ENCODE data around the gene ERBB4. TPM values are rescaled to one million over a fixed set of nuclear protein-coding genes. Genes with fewer than 3 reads are reported as not detected.

ERBB4 gene
- total and polyA plus RNA-seq, 2 of the 8 experiments (the other 6 are each of a cell fraction or from before 2014, with no cell fraction given) = 0.34 to 1.3 TPM

DNA sequence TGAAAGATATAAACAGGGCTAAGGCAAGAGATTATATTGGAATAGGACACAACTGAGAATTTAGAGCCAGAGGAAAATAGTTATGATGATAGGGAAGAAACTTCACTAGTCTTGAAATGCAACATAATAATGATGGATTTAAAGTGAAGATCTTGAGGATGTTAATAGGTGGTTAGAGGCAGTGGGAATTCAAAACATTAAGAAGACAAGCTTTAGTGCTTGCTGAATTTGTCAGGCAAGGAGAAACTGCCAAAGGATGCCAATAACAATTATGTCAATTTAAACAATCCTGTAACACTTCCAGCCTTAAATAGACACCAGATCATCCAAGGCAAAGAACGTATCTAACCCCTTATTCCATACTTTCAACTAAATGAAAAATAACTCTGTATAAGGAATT lies 330.1 kb downstream of the ERBB4 start (continued):
- no peak for TF ChIP-seq CHD7 (IDR thresholded peaks at IDR 0.05; ENCODE audit: insufficient replicate concordance, low read length)
- TF ChIP-seq MAX (IDR thresholded peaks at IDR 0.05) = no peak
- TF ChIP-seq RFX5 (IDR thresholded peaks at IDR 0.05; ENCODE audit: borderline replicate concordance, low read depth, low read length) = no peak
- TF ChIP-seq BRCA1 (IDR thresholded peaks at IDR 0.05; ENCODE audit: low read depth, low read length) = no peak
- TF ChIP-seq ATF3 (IDR thresholded peaks at IDR 0.05; ENCODE audit: insufficient read depth, low read depth, low read length) = no peak
- no peak for TF ChIP-seq CEBPB (IDR thresholded peaks at IDR 0.05; ENCODE audit: low read depth, low read length)
- no peak for TF ChIP-seq CHD2 (IDR thresholded peaks at IDR 0.05; ENCODE audit: low read length)
